Lower lobe of right lung (tissue), 2 donors: ENCODE results near the gene SENP2. TPM values are rescaled to one million over a fixed set of nuclear protein-coding genes. Genes with fewer than 3 reads are reported as not detected.

Experiments used
- ATAC-seq, 2 donors: fragments of 200-7000 bp; cut with Tn5 transposase; one replicate each; pipeline ENCODE4 v1.9.1; 2020 to 2022; ENCODE audit warnings: mild to moderate bottlenecking in 2 of 2, moderate library complexity in 2 of 2
- DNase-seq: peaks from one replicate; pipeline ENCODE4 v3.0.0-alpha.2; 2020
- H3K27ac ChIP-seq: fragments of 200-600 bp; one replicate; pipeline ENCODE4 v1.8.0; 2022
- H3K27me3 ChIP-seq: fragments of 200-600 bp; one replicate; pipeline ENCODE4 v1.8.0; 2022; ENCODE audit warnings: low read depth
- H3K36me3 ChIP-seq: fragments of 200-600 bp; one replicate; pipeline ENCODE4 v1.8.0; 2022; ENCODE audit warnings: mild to moderate bottlenecking
- H3K4me1 ChIP-seq: fragments of 200-600 bp; one replicate; pipeline ENCODE4 v1.8.0; 2022
- H3K4me3 ChIP-seq: fragments of 200-600 bp; one replicate; pipeline ENCODE4 v1.8.0; 2022; ENCODE audit warnings: mild to moderate bottlenecking
- H3K9me3 ChIP-seq: fragments of 200-600 bp; one replicate; pipeline ENCODE4 v1.8.0; 2022
- CTCF ChIP-seq: fragments of 200-600 bp; IDR thresholded peaks from one replicate; pipeline ENCODE4 v1.8.0; 2022; ENCODE audit warnings: antibody characterized with exemption, mild to moderate bottlenecking
- intact Hi-C: fragments of 100-400 bp; cut with DNase I; formaldehyde crosslinking; loops from one replicate; pipeline ENCODE4 v1.11.0; 2022
- total RNA-seq: library from RNA; stranded (reverse); fragmentation: NEBNext Ultra II Directional; extraction: Animal tissue kit (Norgen Biotek cat#: 25700); gene quantifications from one replicate; pipeline ENCODE4 v1.2.1, GENCODE V29; 2021
- donor health status: DM: no; HTN: yes; CAD: no; lungs with severe emphysema.

The SENP2 gene
- total RNA-seq, 1 donor from 2014 or later = 36.5 TPM

DNA sequence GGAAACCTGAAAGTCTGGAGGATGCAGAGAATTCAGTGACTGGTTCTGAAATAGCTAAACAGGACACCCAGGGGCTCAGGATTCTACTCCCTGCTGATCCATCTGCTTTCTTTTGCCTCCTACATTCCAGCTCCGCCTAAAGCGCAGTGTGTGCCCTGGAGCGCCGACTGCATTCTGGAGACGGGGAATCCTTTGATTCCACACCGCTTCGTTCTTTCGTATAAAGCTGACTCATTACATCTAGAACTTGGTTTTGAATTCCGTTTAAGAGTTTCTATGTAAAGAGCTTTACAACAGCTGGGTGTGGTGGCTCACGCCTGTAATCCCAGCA is 61.8 kb downstream of the SENP2 start:
- Histone ChIP-seq H3K27ac (no peak overlapping the region), H3K36me3 (peaks cover 20% of the 10 kb centered on the region), H3K9me3 (no peaks in the 10 kb centered on the region), H3K4me1 (no peaks in the 10 kb centered on the region), H3K27me3 (no peaks in the 10 kb centered on the region), H3K4me3 (no peak overlapping the region)
- no peak for TF ChIP-seq CTCF
- no peak for DNase-seq
- intact Hi-C loops = no loop called here
- ATAC-seq = no peak

- Histone ChIP-seq H3K27me3 (no peaks in the 10 kb centered on the region), H3K9me3 (no peaks in the 10 kb centered on the region), H3K4me1 (no peaks in the 10 kb centered on the region), H3K36me3 (peaks cover 20% of the 10 kb centered on the region), H3K4me3 (no peak overlapping the region), H3K27ac (no peak overlapping the region)
- no peak for TF ChIP-seq CTCF
- DNase-seq (no peak), ATAC-seq (no peak)
- intact Hi-C loops = no loop called here
Measured at GRCh38 chr3:185648396-185648795, 62.3 kb downstream of the SENP2 start.

- Histone ChIP-seq H3K27me3 (no peaks in the 10 kb centered on the region), H3K4me1 (no peaks in the 10 kb centered on the region), H3K9me3 (no peaks in the 10 kb centered on the region), H3K27ac (no peak overlapping the region), H3K36me3 (peaks cover 28% of the 10 kb centered on the region), H3K4me3 (no peak overlapping the region)
- intact Hi-C loops = no loop called here
- DNase-seq = no peak
- no peak for TF ChIP-seq CTCF
- peak in 1 of 2 donors; percentile 27 for ATAC-seq
Measured at GRCh38 chr3:185649414-185649813, 63.3 kb downstream of the SENP2 start.

GRCh38 chr3:185651971-185652370 is 65.9 kb downstream of the SENP2 start:
- no peak for ATAC-seq
- H3K4me1 ChIP-seq = peaks cover 13% of the 10 kb centered on the region
- H3K27me3 ChIP-seq = no peaks in the 10 kb centered on the region
- H3K4me3 ChIP-seq = no peak overlapping the region
- H3K27ac ChIP-seq = no peak overlapping the region
- intact Hi-C loops = no loop called here
- peaks cover 12% of the 10 kb centered on the region for H3K36me3 ChIP-seq
- TF ChIP-seq CTCF = no peak
- no peaks in the 10 kb centered on the region for H3K9me3 ChIP-seq
- DNase-seq = no peak

GRCh38 chr3:185653949-185654757 is 68.1 kb downstream of the SENP2 start:
- no peak for TF ChIP-seq CTCF
- no peaks in the 10 kb centered on the region for H3K27me3 ChIP-seq
- peaks cover 19% of the 10 kb centered on the region for H3K36me3 ChIP-seq
- H3K9me3 ChIP-seq = no peaks in the 10 kb centered on the region
- ATAC-seq = no peak
- no peak overlapping the region for H3K4me3 ChIP-seq
- peaks cover 30% of the 10 kb centered on the region for H3K4me1 ChIP-seq
- DNase-seq = no peak
- no peak overlapping the region for H3K27ac ChIP-seq
- intact Hi-C loops = no loop called here
